Sigmoid colon (tissue), 4 donors: ENCODE results near the gene SULT1A1.
"Not testable (repeated sequence)": the region's sequence is repeated elsewhere in the genome, so short reads cannot be mapped to it uniquely, and the experiment has no call there.

Experiments
- CTCF ChIP-seq, 4 experiments: fragments of 450-650 bp in 3 of 4; fragments of 200-600 bp in 1 of 4; IDR thresholded peaks; one replicate each; pipeline ENCODE4 v1.5.1; 2016 to 2019; ENCODE audit warnings: antibody characterized with exemption in 4 of 4, mild to moderate bottlenecking in 3 of 4, moderate library complexity in 2 of 4
- POLR2AphosphoS5 ChIP-seq, 4 donors: sonication (generic); formaldehyde crosslinking; IDR thresholded peaks; one replicate each; pipeline ENCODE4 v1.6.1; 2017; ENCODE audit warnings: antibody characterized with exemption in 4 of 4

GRCh38 chr16:28637765-28638164, 27.9 kb upstream of the SULT1A1 start, which contains the start of gene NPIPB8:
- not testable (repeated sequence) for TF ChIP-seq CTCF, POLR2AphosphoS5 (IDR thresholded peaks at IDR 0.05)
